Esophagus (tissue), 2 donors: ENCODE data around the gene SORL1. TPM values are rescaled to one million over a fixed set of nuclear protein-coding genes. Genes with fewer than 3 reads are reported as not detected.

Source experiments
- H3K27ac ChIP-seq, 2 donors: one replicate each; pipeline ENCODE4 v1.5.1; 2013; ENCODE audit warnings: low read depth in 2 of 2, mild to moderate bottlenecking in 2 of 2, inconsistent platforms in 1 of 2, low read length in 1 of 2, moderate library complexity in 1 of 2
- H3K27me3 ChIP-seq, 2 donors: one replicate each; pipeline ENCODE4 v1.6.1; 2013; ENCODE audit warnings: low read length in 2 of 2, control low read depth in 1 of 2, mild to moderate bottlenecking in 1 of 2; ENCODE audit not compliant: insufficient read depth in 2 of 2, control insufficient read depth in 1 of 2
- H3K36me3 ChIP-seq, 2 donors: one replicate each; pipeline ENCODE4 v1.6.1; 2013; ENCODE audit warnings: low read length in 1 of 2; ENCODE audit not compliant: control insufficient read depth in 2 of 2, insufficient read depth in 2 of 2
- H3K4me1 ChIP-seq, 2 donors: one replicate each; pipeline ENCODE4 v1.6.1; 2013; ENCODE audit warnings: low read length in 1 of 2; ENCODE audit not compliant: control insufficient read depth in 2 of 2, insufficient read depth in 2 of 2
- H3K4me3 ChIP-seq, 2 donors: one replicate each; pipeline ENCODE4 v1.5.1; 2013; ENCODE audit warnings: low read length in 2 of 2, mild to moderate bottlenecking in 2 of 2, low read depth in 1 of 2, moderate library complexity in 1 of 2
- H3K9me3 ChIP-seq, 2 donors: one replicate each; pipeline ENCODE4 v1.6.1; 2013; ENCODE audit warnings: mild to moderate bottlenecking in 2 of 2, low read depth in 1 of 2, low read length in 1 of 2, moderate library complexity in 1 of 2; ENCODE audit not compliant: control insufficient read depth in 2 of 2, insufficient read depth in 1 of 2
- WGBS, 2 donors: extraction: QIAGEN DNeasy Blood & Tissue Kit; methylation state at CpG; one replicate each; pipeline ENCODE4 v1.1.7; 2013; 5-methylcytosine and 5-hydroxymethylcytosine counted together
- polyA plus RNA-seq, 2 donors: library from polyadenylated mRNA; stranded (reverse); fragments of 200-250 nt; gene quantifications; one replicate each; pipeline ENCODE4 v1.2.3, GENCODE V29; 2013
- donor health status: healthy with polysubstance abuse.
- donor health status: Bipolar disorder and iron deficiency.

The SORL1 gene
- polyA plus RNA-seq, 2 donors, result 2.5 to 3.0 TPM

GRCh38 chr11:121659811-121660210 is 207.7 kb downstream of the SORL1 start:
- Histone ChIP-seq H3K27ac (no peak overlapping the region), H3K27me3 (no peaks in the 10 kb centered on the region), H3K36me3 (no peaks in the 10 kb centered on the region), H3K4me1 (peaks cover 0 to 5% of the 10 kb centered on the region in 2 donors), H3K4me3 (no peak overlapping the region), H3K9me3 (no peaks in the 10 kb centered on the region)
- 84 to 86% methylated on average over 3 of the region's 3 CpGs for WGBS, 2 donors

GRCh38 chr11:121661880-121662486 is 209.9 kb downstream of the SORL1 start:
- H3K36me3 ChIP-seq, result no peaks in the 10 kb centered on the region
- H3K9me3 ChIP-seq, result no peaks in the 10 kb centered on the region
- peak overlapping the region in 1 of 2 donors; percentile 14 for H3K27ac ChIP-seq
- no peaks in the 10 kb centered on the region for H3K27me3 ChIP-seq
- H3K4me1 ChIP-seq, result no peaks in the 10 kb centered on the region
- WGBS, 2 donors, result 51 to 73% methylated on average over 4 of the region's 4 CpGs
- H3K4me3 ChIP-seq, result no peak overlapping the region

DNA sequence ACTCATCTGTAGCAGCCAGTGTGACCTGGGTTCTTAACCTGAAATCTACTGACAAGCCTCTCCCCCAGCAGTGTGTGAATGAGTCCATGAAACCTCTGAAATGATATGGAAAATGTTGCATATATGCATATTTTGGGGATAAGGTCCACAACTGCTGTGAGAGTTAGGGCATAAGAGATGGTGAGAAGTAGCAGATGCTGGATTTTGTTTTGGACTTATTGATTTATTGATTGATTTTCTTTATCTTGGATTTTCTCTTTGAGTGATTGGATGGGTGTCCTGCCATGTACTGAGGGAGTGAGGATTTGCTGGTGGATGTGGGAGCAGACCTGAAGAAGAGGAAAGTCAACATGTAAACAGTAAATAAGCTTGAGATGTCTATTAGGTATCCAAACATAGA is 212.0 kb downstream of the SORL1 start:
- Histone ChIP-seq H3K9me3 (no peaks in the 10 kb centered on the region), H3K4me3 (no peak overlapping the region), H3K27me3 (no peaks in the 10 kb centered on the region), H3K36me3 (no peaks in the 10 kb centered on the region), H3K27ac (no peak overlapping the region), H3K4me1 (no peaks in the 10 kb centered on the region)

GRCh38 chr11:121665206-121665838 is 213.2 kb downstream of the SORL1 start:
- 81 to 86% methylated on average over 6 of the region's 6 CpGs for WGBS, 2 donors
- H3K36me3 ChIP-seq, result no peaks in the 10 kb centered on the region
- H3K4me1 ChIP-seq, result no peaks in the 10 kb centered on the region
- H3K9me3 ChIP-seq, result no peaks in the 10 kb centered on the region
- H3K4me3 ChIP-seq, result no peak overlapping the region
- H3K27ac ChIP-seq, result no peak overlapping the region
- H3K27me3 ChIP-seq, result no peaks in the 10 kb centered on the region

- H3K27ac ChIP-seq, result no peak overlapping the region
- no peaks in the 10 kb centered on the region for H3K27me3 ChIP-seq
- WGBS, 2 donors, result 85 to 88% methylated on average over 1 of the region's 1 CpG
- H3K9me3 ChIP-seq, result no peaks in the 10 kb centered on the region
- H3K36me3 ChIP-seq, result no peaks in the 10 kb centered on the region
- peaks cover 0 to under 1% of the 10 kb centered on the region in 2 donors for H3K4me1 ChIP-seq
- H3K4me3 ChIP-seq, result no peak overlapping the region
Measured at GRCh38 chr11:121667836-121668235, 215.7 kb downstream of the SORL1 start.

- H3K36me3 ChIP-seq, result no peaks in the 10 kb centered on the region
- H3K27ac ChIP-seq, result no peak overlapping the region
- WGBS, 2 donors, result 65% methylated on average over 4 of the region's 4 CpGs
- no peaks in the 10 kb centered on the region for H3K9me3 ChIP-seq
- peaks cover 0 to 2% of the 10 kb centered on the region in 2 donors for H3K4me1 ChIP-seq
- no peak overlapping the region for H3K4me3 ChIP-seq
- H3K27me3 ChIP-seq, result no peaks in the 10 kb centered on the region
Measured at GRCh38 chr11:121669422-121669821, 217.3 kb downstream of the SORL1 start.

GRCh38 chr11:121670266-121670665 is 218.2 kb downstream of the SORL1 start:
- no peaks in the 10 kb centered on the region for H3K36me3 ChIP-seq
- peaks cover 0 to 2% of the 10 kb centered on the region in 2 donors for H3K4me1 ChIP-seq
- H3K4me3 ChIP-seq, result no peak overlapping the region
- H3K27ac ChIP-seq, result peak overlapping the region in 1 of 2 donors; percentile 71
- 55% methylated on average over 3 of the region's 3 CpGs for WGBS, 2 donors
- no peaks in the 10 kb centered on the region for H3K9me3 ChIP-seq
- H3K27me3 ChIP-seq, result no peaks in the 10 kb centered on the region

DNA sequence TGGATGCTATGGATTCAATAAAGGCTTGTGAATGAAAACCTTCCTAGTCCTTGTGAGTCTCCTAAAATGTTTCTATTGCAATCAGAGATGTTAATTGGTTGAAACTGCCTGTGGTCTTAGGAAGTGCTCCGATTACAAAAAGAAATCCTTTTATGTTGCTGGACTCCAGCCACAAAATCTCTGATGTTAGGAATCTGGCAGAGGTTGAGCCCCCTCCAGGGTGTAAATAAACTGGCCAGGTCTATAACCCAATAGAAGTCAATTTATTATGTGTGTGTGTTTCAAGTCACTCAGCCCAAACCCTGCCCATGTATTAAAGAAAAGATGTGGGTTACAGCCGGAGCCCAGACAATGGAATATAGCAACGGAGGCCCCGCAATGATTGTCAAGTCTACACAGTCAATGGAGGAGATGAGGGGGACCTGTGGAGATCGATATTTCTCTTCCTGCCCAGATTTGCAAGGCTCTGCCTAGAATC is 218.7 kb downstream of the SORL1 start:
- peak overlapping the region; percentile 58 to 66 for H3K27ac ChIP-seq

GRCh38 chr11:121671283-121672168 is 219.4 kb downstream of the SORL1 start:
- Histone ChIP-seq H3K27me3 (no peaks in the 10 kb centered on the region), H3K27ac (peak overlapping the region; percentile 58 to 66), H3K4me3 (no peak overlapping the region), H3K9me3 (no peaks in the 10 kb centered on the region), H3K4me1 (peaks cover 0 to 2% of the 10 kb centered on the region in 2 donors), H3K36me3 (no peaks in the 10 kb centered on the region)
- WGBS, 2 donors, result 51 to 62% methylated on average over 19 of the region's 19 CpGs

More for the DNA sequence above, 218.7 kb downstream of the SORL1 start:
- no peaks in the 10 kb centered on the region for H3K36me3 ChIP-seq
- H3K9me3 ChIP-seq, result no peaks in the 10 kb centered on the region
- H3K27me3 ChIP-seq, result no peaks in the 10 kb centered on the region
- no peak overlapping the region for H3K4me3 ChIP-seq
- WGBS, 2 donors, result 43 to 64% methylated on average over 5 of the region's 5 CpGs
- peaks cover 0 to 2% of the 10 kb centered on the region in 2 donors for H3K4me1 ChIP-seq
